Measurements from ENCODE around the gene CAMK1G. TPM values are rescaled to one million over a fixed set of nuclear protein-coding genes. Genes with fewer than 3 reads are reported as not detected.

CAMK1G gene
- total and polyA plus RNA-seq, 10 of the 15 experiments (the other 5 are each of a cell fraction or from before 2014, with no cell fraction given), result 0.18 to 0.20 TPM; not detected in 8

DNA sequence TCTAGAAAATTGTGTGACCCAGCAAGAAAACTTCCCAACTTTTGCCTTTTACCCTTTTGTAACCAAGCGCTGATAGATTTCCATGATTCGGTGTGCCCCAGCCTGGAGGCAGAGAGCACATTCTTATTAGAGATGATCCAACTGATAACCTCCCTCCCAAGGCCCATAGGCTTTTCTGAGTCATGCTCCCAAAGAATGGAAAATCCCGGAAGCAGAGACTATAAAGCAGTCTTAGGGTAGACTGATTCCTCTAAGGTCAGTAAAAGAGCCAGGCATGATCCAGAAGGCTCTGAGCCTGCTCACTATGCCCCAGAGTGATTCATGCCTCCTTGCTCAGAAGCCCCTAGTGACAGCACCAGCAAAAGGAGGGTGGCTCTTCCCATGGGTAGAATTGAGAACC lies 4.3 kb downstream of the CAMK1G start:
- ATAC-seq (no peak), DNase-seq (ENCODE audit: low read depth, low spot score) (no peak), FAIRE-seq (no peak)
- 35% methylated on average over 3 of the region's 3 CpGs for WGBS (ENCODE audit: insufficient coverage, insufficient replicate concordance, low lambda C conversion rate, missing lambda C conversion rate)
- TF ChIP-seq ETV6 (conservative IDR thresholded peaks at IDR 0.05 in 1 of 2, IDR thresholded peaks at IDR 0.05 in 1 of 2; ENCODE audit: borderline replicate concordance in 1 of 2, low read depth in 1 of 2) (no peak), CEBPB (IDR thresholded peaks at IDR 0.05; ENCODE audit: borderline replicate concordance in 1 of 2, low read depth in 2 of 2, low read length in 2 of 2) (no peak), ASH2L (IDR thresholded peaks at IDR 0.05; ENCODE audit: borderline replicate concordance, low read depth) (no peak)
- BruUV-seq (replicated peaks), result no TSS peak
- ChIA-PET SMC1A (ENCODE audit: uncharacterized antibody, unreplicated experiment) (interaction anchor here (1.1 kb wide), 1 partner anchor 18 kb away, joined by 3 read pairs; no protein-coding TSS in a partner anchor), CTCF (interaction anchor here (0.7 to 3.0 kb wide), 4 partner anchors 21 to 161 kb away, joined by 3 to 10 read pairs (median 4); no protein-coding TSS in a partner anchor), POLR2A (no interaction called here), RAD21 (ENCODE audit: unreplicated experiment) (no interaction called here)
- H3K4me1 ChIP-seq (ENCODE audit: control insufficient read depth, insufficient read depth, low read length), result no peaks in the 10 kb centered on the region
- H3K4me2 ChIP-seq (ENCODE audit: control insufficient read depth, insufficient read depth), result no peak overlapping the region
- no peak overlapping the region for H3K27ac ChIP-seq (ENCODE audit: control insufficient read depth, insufficient read depth)
- no peaks in the 10 kb centered on the region for H3K79me2 ChIP-seq (ENCODE audit: control insufficient read depth, insufficient read depth, low read length)
- H3K9me3 ChIP-seq (replicated peaks; ENCODE audit: control insufficient read depth, insufficient read depth, low read length), result no peaks in the 10 kb centered on the region; the same call in 2 of the 3 replicates
- in situ Hi-C loops (cut with MboI) (no loop called here), intact Hi-C loops (cut with micrococcal nuclease; ENCODE audit: unreplicated experiment) (no loop called here)
- no peaks in the 10 kb centered on the region for H4K20me1 ChIP-seq (ENCODE audit: control insufficient read depth, insufficient read depth)
- H2AFZ ChIP-seq (ENCODE audit: control insufficient read depth, low read depth, low read length), result no peak overlapping the region
- peaks cover 8 to 12% of the 10 kb centered on the region in 2 experiments for H3K27me3 ChIP-seq (replicated peaks in 1 of 2; ENCODE audit: control insufficient read depth in 2 of 2, insufficient read depth in 2 of 2, low read length in 1 of 2)
- no peak overlapping the region for H3K4me3 ChIP-seq
- no peaks in the 10 kb centered on the region for H3K36me3 ChIP-seq (ENCODE audit: control insufficient read depth in 2 of 2, insufficient read depth in 2 of 2, low read length in 1 of 2)
- H3K9ac ChIP-seq (ENCODE audit: control insufficient read depth, insufficient read depth, low read length), result no peak overlapping the region

DNA sequence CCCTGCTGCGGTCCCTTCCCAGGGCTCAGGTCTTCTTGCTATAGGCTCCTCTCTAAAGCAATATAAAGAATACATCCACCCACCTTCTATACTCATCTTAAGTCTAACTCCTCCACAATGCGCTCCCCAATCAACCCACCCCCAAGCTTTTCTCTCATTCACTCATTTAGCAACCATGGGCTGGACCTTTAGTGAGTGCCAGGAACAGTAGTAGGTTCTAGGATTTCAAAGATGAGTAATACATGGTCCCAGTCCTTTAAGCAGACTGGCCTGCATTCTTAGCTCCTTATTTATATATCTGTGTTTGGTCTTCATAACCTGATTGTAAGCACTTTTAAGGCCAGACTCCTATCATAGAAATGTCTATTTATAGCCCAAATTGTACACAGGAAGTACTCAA lies 5.9 kb downstream of the CAMK1G start:
- no peak overlapping the region for H3K9ac ChIP-seq (ENCODE audit: control insufficient read depth, insufficient read depth, low read length)
- BruUV-seq (replicated peaks), result no TSS peak
- in situ Hi-C loops (cut with MboI) (no loop called here), intact Hi-C loops (cut with micrococcal nuclease; ENCODE audit: unreplicated experiment) (no loop called here)
- DNase-seq (ENCODE audit: low read depth, low spot score), result no peak
- H3K27me3 ChIP-seq (replicated peaks in 1 of 2; ENCODE audit: control insufficient read depth in 2 of 2, insufficient read depth in 2 of 2, low read length in 1 of 2), result peaks cover 5 to 12% of the 10 kb centered on the region in 2 experiments
- ChIA-PET SMC1A (ENCODE audit: uncharacterized antibody, unreplicated experiment) (interaction anchor here (1.0 to 1.9 kb wide), 3 partner anchors 11 to 101 kb away, joined by 3 to 4 read pairs (median 3); no protein-coding TSS in a partner anchor), RAD21 (ENCODE audit: unreplicated experiment) (interaction anchor here (1.1 to 1.5 kb wide), 2 partner anchors 22 to 40 kb away, joined by 3 to 4 read pairs; no protein-coding TSS in a partner anchor), POLR2A (no interaction called here), CTCF (interaction anchor here (0.8 to 3.4 kb wide), 5 partner anchors 8 to 159 kb away, joined by 3 to 18 read pairs (median 7); no protein-coding TSS in a partner anchor)
- H3K36me3 ChIP-seq (ENCODE audit: control insufficient read depth in 2 of 2, insufficient read depth in 2 of 2, low read length in 1 of 2), result no peaks in the 10 kb centered on the region
- H3K79me2 ChIP-seq (ENCODE audit: control insufficient read depth, insufficient read depth, low read length), result no peaks in the 10 kb centered on the region
- no peaks in the 10 kb centered on the region; the same call in 2 of the 3 replicates for H3K9me3 ChIP-seq (replicated peaks; ENCODE audit: control insufficient read depth, insufficient read depth, low read length)
- H3K27ac ChIP-seq (ENCODE audit: control insufficient read depth, insufficient read depth), result no peak overlapping the region
- WGBS (ENCODE audit: insufficient coverage, insufficient replicate concordance, low lambda C conversion rate, missing lambda C conversion rate), result 15% methylated on average over 2 of the region's 2 CpGs
- no peak overlapping the region for H2AFZ ChIP-seq (ENCODE audit: control insufficient read depth, low read depth, low read length)
- no peaks in the 10 kb centered on the region for H4K20me1 ChIP-seq (ENCODE audit: control insufficient read depth, insufficient read depth)
- TF ChIP-seq NBN (IDR thresholded peaks at IDR 0.05), result no peak
- TF ChIP-seq RCOR1 (conservative IDR thresholded peaks at IDR 0.05; ENCODE audit: low read depth, low read length), result no peak
- no peak for TF ChIP-seq EGR1 (IDR thresholded peaks at IDR 0.05; ENCODE audit: borderline replicate concordance in 1 of 2, low read depth in 2 of 2, low read length in 2 of 2)
- TF ChIP-seq FOXM1 (IDR thresholded peaks at IDR 0.05; ENCODE audit: low read depth, low read length), result no peak
- no peak for TF ChIP-seq MTA3 (IDR thresholded peaks at IDR 0.05; ENCODE audit: borderline replicate concordance, low read length)
- no peak for TF ChIP-seq SIX5 (IDR thresholded peaks at IDR 0.05; ENCODE audit: low read depth, low read length, severe bottlenecking)
- no peak for TF ChIP-seq YY1 (IDR thresholded peaks at IDR 0.05; ENCODE audit: low read depth, low read length)
- TF ChIP-seq, protein P1, sequence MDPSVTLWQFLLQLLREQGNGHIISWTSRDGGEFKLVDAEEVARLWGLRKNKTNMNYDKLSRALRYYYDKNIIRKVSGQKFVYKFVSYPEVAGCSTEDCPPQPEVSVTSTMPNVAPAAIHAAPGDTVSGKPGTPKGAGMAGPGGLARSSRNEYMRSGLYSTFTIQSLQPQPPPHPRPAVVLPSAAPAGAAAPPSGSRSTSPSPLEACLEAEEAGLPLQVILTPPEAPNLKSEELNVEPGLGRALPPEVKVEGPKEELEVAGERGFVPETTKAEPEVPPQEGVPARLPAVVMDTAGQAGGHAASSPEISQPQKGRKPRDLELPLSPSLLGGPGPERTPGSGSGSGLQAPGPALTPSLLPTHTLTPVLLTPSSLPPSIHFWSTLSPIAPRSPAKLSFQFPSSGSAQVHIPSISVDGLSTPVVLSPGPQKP (IDR thresholded peaks at IDR 0.05; ENCODE audit: low read depth, low read length), result no peak
- no peak for TF ChIP-seq KDM1A (IDR thresholded peaks at IDR 0.05; ENCODE audit: borderline replicate concordance)
- H3K4me3 ChIP-seq, result no peak overlapping the region
- FAIRE-seq, result no peak
- H3K4me1 ChIP-seq (ENCODE audit: control insufficient read depth, insufficient read depth, low read length), result no peaks in the 10 kb centered on the region
- no peak for ATAC-seq
- no peak overlapping the region for H3K4me2 ChIP-seq (ENCODE audit: control insufficient read depth, insufficient read depth)

Data from GM12878 (cell line).